Stimulated activated CD4-positive, alpha-beta T cell treated with anti-CD3 and anti-CD28 coated beads, Interleukin-12 subunit alpha, Interleukin-12 subunit beta, amount 100 ng/mL, for 48 hours (primary cell): ENCODE results near the gene CRTC3.

Source experiments
- DNase-seq, 3 donors: peaks; one replicate each; pipeline ENCODE4 v3.0.0-alpha.2; 2020; ENCODE audit warnings: low read depth in 2 of 3, low spot score in 1 of 3

The CRTC3 gene

GRCh38 chr15:90562669-90563068 lies 32.9 kb downstream of the CRTC3 start:
- no peak for DNase-seq

GRCh38 chr15:90563463-90563862 lies 33.7 kb downstream of the CRTC3 start:
- DNase-seq, result no peak

GRCh38 chr15:90564051-90564450 lies 34.3 kb downstream of the CRTC3 start:
- DNase-seq, result no peak

- DNase-seq, result no peak
These were observed 34.9 kb downstream of the CRTC3 start for GRCh38 chr15:90564590-90564989.

GRCh38 chr15:90565866-90566265 lies 36.1 kb downstream of the CRTC3 start:
- DNase-seq, result no peak

GRCh38 chr15:90570643-90571042 lies 40.9 kb downstream of the CRTC3 start:
- no peak for DNase-seq

- no peak for DNase-seq
These were observed 41.4 kb downstream of the CRTC3 start for GRCh38 chr15:90571063-90571541.

- no peak for DNase-seq
These were observed 43.2 kb downstream of the CRTC3 start for GRCh38 chr15:90572893-90573292.

GRCh38 chr15:90576711-90577389 lies 47.1 kb downstream of the CRTC3 start:
- no peak for DNase-seq

- DNase-seq, result no peak
These were observed 49.5 kb downstream of the CRTC3 start for GRCh38 chr15:90579213-90579612.

- no peak for DNase-seq
These were observed 50.4 kb downstream of the CRTC3 start for GRCh38 chr15:90580099-90580498.

- no peak for DNase-seq
These were observed 50.8 kb downstream of the CRTC3 start for GRCh38 chr15:90580541-90580940.

- DNase-seq, result no peak
These were observed 51.2 kb downstream of the CRTC3 start for GRCh38 chr15:90580946-90581345.

- DNase-seq, result no peak
These were observed 52.1 kb downstream of the CRTC3 start for GRCh38 chr15:90581771-90582352.

GRCh38 chr15:90582553-90582952 lies 52.8 kb downstream of the CRTC3 start:
- DNase-seq, result no peak

GRCh38 chr15:90583471-90584252 lies 53.9 kb downstream of the CRTC3 start:
- no peak for DNase-seq

- no peak for DNase-seq
These were observed 55.1 kb downstream of the CRTC3 start for GRCh38 chr15:90584841-90585240.

GRCh38 chr15:90585863-90586262 lies 56.1 kb downstream of the CRTC3 start:
- no peak for DNase-seq

- no peak for DNase-seq
These were observed 57.2 kb downstream of the CRTC3 start for GRCh38 chr15:90586948-90587347.

GRCh38 chr15:90588427-90588826 lies 58.7 kb downstream of the CRTC3 start:
- no peak for DNase-seq

GRCh38 chr15:90591524-90591923 lies 61.8 kb downstream of the CRTC3 start:
- no peak for DNase-seq
